PC-3 (cell line): Measurements from ENCODE around the gene PPM1E. TPM values are rescaled to one million over a fixed set of nuclear protein-coding genes. Genes with fewer than 3 reads are reported as not detected.

Experiments used
- ATAC-seq: fragments of 200-7000 bp; cut with Tn5 transposase; 2 replicates; pipeline ENCODE4 v1.9.1; 2020; ENCODE audit warnings: mild to moderate bottlenecking, moderate library complexity
- BruUV-seq: library from RNA; stranded (reverse); fragments of 400-500 nt; replicated peaks from 2 replicates; lab custom pipeline; 2021; lab: Mats Ljungman, UMichigan
- CTCF ChIA-PET: fragments of 300-600 bp; sonication (Branson Sonifier 250); formaldehyde crosslinking; loops from one replicate; lab custom pipeline; 2022; ENCODE audit warnings: antibody characterized with exemption; lab: Charles Lee
- POLR2A ChIA-PET: fragments of 300-600 bp; sonication (Branson Sonifier 250); formaldehyde crosslinking; loops from one replicate; lab custom pipeline; 2022; ENCODE audit warnings: antibody characterized with exemption; ENCODE audit not compliant: unreplicated experiment; lab: Charles Lee
- DNase-seq: peaks from one replicate; pipeline ENCODE4 v3.0.0-alpha.2; 2015
- H2AFZ ChIP-seq: fragments of 300-600 bp; sonication (generic); 2 replicates; pipeline ENCODE4 v1.6.0; 2016; ENCODE audit warnings: antibody characterized with exemption, low read length
- H3F3A ChIP-seq: fragments of 300-600 bp; sonication (generic); one replicate; pipeline ENCODE4 v1.6.0; 2017; ENCODE audit warnings: antibody characterized with exemption, low read length, control low read depth, mild to moderate bottlenecking; ENCODE audit not compliant: unreplicated experiment
- H3K27ac ChIP-seq: fragments of 300-600 bp; sonication (generic); 2 replicates; pipeline ENCODE4 v1.5.1; 2016; ENCODE audit warnings: mild to moderate bottlenecking, low read length
- H3K27me3 ChIP-seq: fragments of 300-600 bp; sonication (generic); 2 replicates; pipeline ENCODE4 v1.6.1; 2016; ENCODE audit warnings: low read length, mixed read lengths
- H3K36me3 ChIP-seq: fragments of 300-600 bp; sonication (generic); 2 replicates; pipeline ENCODE4 v1.6.1; 2016; ENCODE audit warnings: low read depth, mixed run types, low read length, mixed read lengths
- H3K4me1 ChIP-seq: fragments of 300-600 bp; sonication (generic); 2 replicates; pipeline ENCODE4 v1.5.1; 2016; ENCODE audit warnings: low read length; ENCODE audit not compliant: insufficient read depth
- H3K4me2 ChIP-seq: fragments of 300-600 bp; sonication (generic); 2 replicates; pipeline ENCODE4 v1.6.0; 2016; ENCODE audit warnings: low read length
- H3K4me3 ChIP-seq: fragments of 300-600 bp; sonication (generic); 2 replicates; pipeline ENCODE4 v1.5.1; 2016; ENCODE audit warnings: mild to moderate bottlenecking, low read length, mixed read lengths
- H3K79me2 ChIP-seq: fragments of 300-600 bp; sonication (generic); 2 replicates; pipeline ENCODE4 v1.6.1; 2017; ENCODE audit warnings: low read length, mixed read lengths
- H3K9ac ChIP-seq: fragments of 300-600 bp; sonication (generic); 2 replicates; pipeline ENCODE4 v1.6.0; 2016; ENCODE audit warnings: mild to moderate bottlenecking, low read length
- H3K9me2 ChIP-seq: fragments of 300-600 bp; sonication (generic); replicated peaks from 2 replicates; pipeline ENCODE4 v1.6.1; 2016; ENCODE audit warnings: mixed run types, low read length, mixed read lengths
- H3K9me3 ChIP-seq: fragments of 300-600 bp; sonication (generic); 2 replicates; pipeline ENCODE4 v1.6.1; 2016; ENCODE audit warnings: low read length, mixed read lengths
- H4K20me1 ChIP-seq: fragments of 300-600 bp; sonication (generic); 2 replicates; pipeline ENCODE4 v1.6.1; 2016; ENCODE audit warnings: low read length, mixed read lengths
- CTCF ChIP-seq: fragments of 300-600 bp; sonication (generic); conservative IDR thresholded peaks from 2 replicates; pipeline ENCODE4 v1.5.1; 2017; ENCODE audit warnings: antibody characterized with exemption, low read depth, mild to moderate bottlenecking, low read length
- EZH2 ChIP-seq: fragments of 300-600 bp; sonication (generic); IDR thresholded peaks from one replicate; pipeline ENCODE4 v1.6.1; 2017; ENCODE audit warnings: antibody characterized with exemption, mild to moderate bottlenecking, low read length; ENCODE audit not compliant: unreplicated experiment
- EZH2phosphoT487 ChIP-seq: fragments of 300-600 bp; sonication (generic); IDR thresholded peaks from 2 replicates; pipeline ENCODE4 v1.6.1; 2018; ENCODE audit warnings: mild to moderate bottlenecking, antibody characterized with exemption, low read length, borderline replicate concordance
- intact Hi-C: fragments of 100-400 bp; cut with micrococcal nuclease; formaldehyde crosslinking; loops from 2 replicates; pipeline ENCODE4 v1.9.0; 2023
- total RNA-seq: library from RNA; depleted of rRNA; stranded (reverse); fragments of >200 nt; gene quantifications from 2 replicates; pipeline ENCODE4 v1.2.3, GENCODE V29; 2014

Gene PPM1E
- total RNA-seq, 1 experiment from 2014 or later = not detected

- peaks cover 16% of the 10 kb centered on the region for H3K4me1 ChIP-seq
- no peak overlapping the region for H3K4me3 ChIP-seq
- intact Hi-C loops = loop anchor here (5.0 kb wide), 1 partner anchor 123 kb away; no protein-coding TSS in a partner anchor
Measured at GRCh38 chr17:58995247-58995940, 239.7 kb downstream of the PPM1E start.

GRCh38 chr17:58996968-58997367 is 241.3 kb downstream of the PPM1E start:
- Histone ChIP-seq H3K9ac (no peak overlapping the region), H3K9me2 (no peaks in the 10 kb centered on the region), H3K4me2 (no peak overlapping the region), H2AFZ (no peak overlapping the region), H3K4me1 (peaks cover 22% of the 10 kb centered on the region), H3K27me3 (no peaks in the 10 kb centered on the region), H4K20me1 (no peaks in the 10 kb centered on the region), H3K9me3 (no peaks in the 10 kb centered on the region), H3K27ac (no peak overlapping the region), H3K4me3 (no peak overlapping the region), H3K79me2 (no peaks in the 10 kb centered on the region), H3F3A (no peaks in the 10 kb centered on the region), H3K36me3 (peaks cover 25% of the 10 kb centered on the region)
- intact Hi-C loops = loop anchor here (5.0 kb wide), 1 partner anchor 125 kb away; no protein-coding TSS in a partner anchor
- ChIA-PET POLR2A (no interaction called here), CTCF (no interaction called here)
- no TSS peak for BruUV-seq
- DNase-seq (no peak), ATAC-seq (no peak)
- TF ChIP-seq EZH2 (no peak), CTCF (no peak), EZH2phosphoT487 (no peak)

More at GRCh38 chr17:58995247-58995940, 239.7 kb downstream of the PPM1E start:
- Histone ChIP-seq H3K27me3 (no peaks in the 10 kb centered on the region), H3K4me2 (no peak overlapping the region), H3F3A (no peaks in the 10 kb centered on the region), H3K36me3 (peaks cover 23% of the 10 kb centered on the region), H4K20me1 (no peaks in the 10 kb centered on the region), H3K9me2 (no peaks in the 10 kb centered on the region), H3K79me2 (no peaks in the 10 kb centered on the region), H3K9me3 (no peaks in the 10 kb centered on the region), H3K27ac (no peak overlapping the region), H3K9ac (no peak overlapping the region), H2AFZ (no peak overlapping the region)
- ATAC-seq (peak; percentile 23; the same call in 1 of the 2 replicates), DNase-seq (no peak)
- ChIA-PET CTCF (no interaction called here), POLR2A (interaction anchor here (0.6 to 0.7 kb wide), 3 partner anchors 42 to 688 kb away, joined by 3 to 10 read pairs (median 3); no protein-coding TSS in a partner anchor)
- no TSS peak for BruUV-seq
- no peak for TF ChIP-seq CTCF
- no peak for TF ChIP-seq EZH2
- no peak for TF ChIP-seq EZH2phosphoT487
